MM.1S (cell line): Measurements from ENCODE around the gene MOBP.
A peak's percentile ranks its signal among the peaks of the same experiment; 100 is the strongest.

Source experiments
- DNase-seq: peaks from one replicate; pipeline ENCODE4 v3.0.0-alpha.2; 2015
- H2AFZ ChIP-seq: fragments of 300-600 bp; sonication (generic); 2 replicates; pipeline ENCODE4 v1.6.0; 2016; ENCODE audit warnings: antibody characterized with exemption, low read length
- H3F3A ChIP-seq: fragments of 300-600 bp; sonication (generic); 2 replicates; pipeline ENCODE4 v1.6.1; 2016; ENCODE audit warnings: mild to moderate bottlenecking, antibody characterized with exemption, low read length, moderate library complexity, mixed read lengths; ENCODE audit not compliant: insufficient read depth
- H3K27ac ChIP-seq: fragments of 300-600 bp; sonication (generic); 2 replicates; pipeline ENCODE4 v1.5.1; 2016; ENCODE audit warnings: mild to moderate bottlenecking, low read length
- H3K27me3 ChIP-seq: fragments of 300-600 bp; sonication (generic); replicated peaks from 2 replicates; pipeline ENCODE4 v1.6.0; 2016; ENCODE audit warnings: low read length; ENCODE audit not compliant: insufficient read depth
- H3K36me3 ChIP-seq: fragments of 300-600 bp; sonication (generic); replicated peaks from 2 replicates; pipeline ENCODE4 v1.6.1; 2016; ENCODE audit warnings: mild to moderate bottlenecking, low read length, mixed read lengths; ENCODE audit not compliant: insufficient read depth
- H3K4me1 ChIP-seq: fragments of 300-600 bp; sonication (generic); 2 replicates; pipeline ENCODE4 v1.6.1; 2016; ENCODE audit warnings: low read length, mixed read lengths
- H3K4me2 ChIP-seq: fragments of 300-600 bp; sonication (generic); 2 replicates; pipeline ENCODE4 v1.6.0; 2016; ENCODE audit warnings: low read depth, low read length
- H3K4me3 ChIP-seq: fragments of 300-600 bp; sonication (generic); 2 replicates; pipeline ENCODE4 v1.5.1; 2016; ENCODE audit warnings: low read length, mixed read lengths
- H3K79me2 ChIP-seq: fragments of 300-600 bp; sonication (generic); 2 replicates; pipeline ENCODE4 v1.6.1; 2016; ENCODE audit warnings: mixed run types, low read length, mixed read lengths
- H3K9ac ChIP-seq: fragments of 300-600 bp; sonication (generic); 2 replicates; pipeline ENCODE4 v1.6.1; 2016; ENCODE audit warnings: low read length, mixed read lengths
- H3K9me2 ChIP-seq: fragments of 300-600 bp; sonication (generic); replicated peaks from 2 replicates; pipeline ENCODE4 v1.6.1; 2016; ENCODE audit warnings: mild to moderate bottlenecking, low read length, mixed read lengths; ENCODE audit not compliant: insufficient read depth
- H3K9me3 ChIP-seq: fragments of 300-600 bp; sonication (generic); replicated peaks from 2 replicates; pipeline ENCODE4 v1.6.1; 2016; ENCODE audit warnings: mild to moderate bottlenecking, low read length, mixed read lengths; ENCODE audit not compliant: insufficient read depth
- H4K20me1 ChIP-seq: fragments of 300-600 bp; sonication (generic); 2 replicates; pipeline ENCODE4 v1.6.1; 2016; ENCODE audit warnings: mild to moderate bottlenecking, low read length, moderate library complexity, mixed read lengths; ENCODE audit not compliant: insufficient read depth
- CTCF ChIP-seq: fragments of 300-600 bp; sonication (generic); IDR thresholded peaks from 2 replicates; pipeline ENCODE4 v1.5.1; 2016; ENCODE audit warnings: antibody characterized with exemption, low read length, mixed read lengths
- EZH2 ChIP-seq: fragments of 300-600 bp; sonication (generic); optimal IDR thresholded peaks from 2 replicates; pipeline ENCODE3; 2017; ENCODE audit warnings: low read depth, mild to moderate bottlenecking, antibody characterized with exemption, low read length, mixed read lengths
- EZH2phosphoT487 ChIP-seq: fragments of 300-600 bp; sonication (generic); IDR thresholded peaks from 2 replicates; pipeline ENCODE4 v1.6.1; 2018; ENCODE audit warnings: antibody characterized with exemption, low read length

The MOBP gene

DNA sequence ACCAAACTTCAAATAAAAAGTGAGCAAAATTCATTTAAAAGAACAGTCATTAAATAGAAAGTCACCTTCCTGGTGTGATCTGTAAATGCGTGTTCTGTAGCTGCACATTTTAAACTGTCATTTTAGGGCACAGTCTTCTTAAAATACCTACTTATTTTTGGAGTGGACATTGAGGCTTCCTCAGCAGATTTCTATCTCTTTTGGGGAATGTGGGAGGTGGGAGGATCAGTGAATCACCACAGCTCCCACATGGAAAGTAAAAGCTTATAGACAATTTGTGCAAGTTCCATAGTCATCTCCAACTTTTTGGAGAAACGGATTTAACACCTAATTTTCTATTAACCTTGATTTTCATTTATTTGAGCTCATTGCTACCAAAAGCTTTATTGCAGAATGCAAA, 21.0 kb upstream of the MOBP start:
- H3K9me2 ChIP-seq: no peaks in the 10 kb centered on the region
- no peak overlapping the region for H3K9ac ChIP-seq
- H3K79me2 ChIP-seq: no peaks in the 10 kb centered on the region
- H3K36me3 ChIP-seq: no peaks in the 10 kb centered on the region
- no peaks in the 10 kb centered on the region for H3K27me3 ChIP-seq
- DNase-seq: no peak
- H3K4me3 ChIP-seq: no peak overlapping the region
- H3K9me3 ChIP-seq: no peaks in the 10 kb centered on the region
- H4K20me1 ChIP-seq: no peaks in the 10 kb centered on the region
- no peak for TF ChIP-seq EZH2phosphoT487
- no peak for TF ChIP-seq CTCF
- TF ChIP-seq EZH2: no peak
- H3K4me2 ChIP-seq: no peak overlapping the region
- no peak overlapping the region for H3K27ac ChIP-seq
- no peaks in the 10 kb centered on the region for H3F3A ChIP-seq
- H3K4me1 ChIP-seq: no peaks in the 10 kb centered on the region
- H2AFZ ChIP-seq: no peak overlapping the region

DNA sequence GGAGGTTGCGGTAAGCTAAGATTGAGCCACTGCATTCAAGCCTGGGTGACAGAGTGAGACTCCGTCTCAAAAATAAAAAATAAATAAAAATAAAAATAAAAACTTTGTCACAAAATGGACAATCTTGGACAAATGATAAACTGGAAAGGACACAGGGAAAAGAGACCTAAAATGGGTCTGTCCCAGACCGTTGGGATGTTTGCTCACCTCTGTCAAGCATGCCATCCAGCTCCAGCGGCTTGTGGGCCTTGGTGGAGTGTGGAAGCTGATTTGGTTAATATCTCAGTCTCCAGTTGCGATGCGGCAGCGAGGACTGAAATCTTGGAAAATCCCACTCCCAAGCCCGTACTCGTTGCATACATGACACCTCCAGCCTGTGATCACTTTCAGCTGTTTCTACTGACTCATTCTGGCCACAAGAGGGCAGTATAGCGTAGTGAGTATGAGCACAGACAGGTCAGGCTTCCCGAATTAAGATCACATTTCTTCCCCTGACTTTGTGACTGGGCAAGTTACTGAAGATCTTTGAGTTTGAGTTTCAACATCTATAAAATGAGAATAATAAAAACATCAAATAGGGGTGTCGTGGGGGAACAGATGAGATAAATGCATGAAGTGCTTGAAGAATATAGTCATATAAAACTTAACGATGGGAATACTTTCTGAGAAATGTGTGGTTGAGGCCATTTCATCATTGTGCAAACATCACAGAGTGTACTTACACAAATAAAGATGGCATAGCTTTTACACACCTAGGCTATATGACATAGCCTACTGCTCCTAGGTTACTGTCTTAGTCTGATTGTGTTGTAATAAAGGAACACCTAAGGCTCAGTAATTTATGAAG, 19.6 kb upstream of the MOBP start:
- no peaks in the 10 kb centered on the region for H3K9me2 ChIP-seq
- H3K9ac ChIP-seq: no peak overlapping the region
- H3K36me3 ChIP-seq: no peaks in the 10 kb centered on the region
- TF ChIP-seq CTCF: peak; percentile 96
- TF ChIP-seq EZH2phosphoT487: no peak
- no peaks in the 10 kb centered on the region for H3K9me3 ChIP-seq
- DNase-seq: peak; percentile 81
- no peak overlapping the region for H3K27ac ChIP-seq
- no peaks in the 10 kb centered on the region for H3K27me3 ChIP-seq
- no peak overlapping the region for H3K4me3 ChIP-seq
- H2AFZ ChIP-seq: no peak overlapping the region
- no peak overlapping the region for H3K4me2 ChIP-seq
- H4K20me1 ChIP-seq: no peaks in the 10 kb centered on the region
- no peaks in the 10 kb centered on the region for H3F3A ChIP-seq
- no peaks in the 10 kb centered on the region for H3K4me1 ChIP-seq
- H3K79me2 ChIP-seq: no peaks in the 10 kb centered on the region

GRCh38 chr3:39448506-39449233, 18.8 kb upstream of the MOBP start:
- no peak overlapping the region for H2AFZ ChIP-seq
- H3K79me2 ChIP-seq: no peaks in the 10 kb centered on the region
- no peak for TF ChIP-seq EZH2
- TF ChIP-seq CTCF: no peak

More at GRCh38 chr3:39448506-39449233, 18.8 kb upstream of the MOBP start:
- Histone ChIP-seq H3K9me3 (no peaks in the 10 kb centered on the region), H3F3A (no peaks in the 10 kb centered on the region), H3K27me3 (no peaks in the 10 kb centered on the region), H3K36me3 (no peaks in the 10 kb centered on the region), H3K4me3 (no peak overlapping the region), H4K20me1 (no peaks in the 10 kb centered on the region), H3K9me2 (no peaks in the 10 kb centered on the region), H3K9ac (no peak overlapping the region), H3K4me2 (no peak overlapping the region), H3K4me1 (no peaks in the 10 kb centered on the region), H3K27ac (no peak overlapping the region)
- no peak for DNase-seq
